Mucosa of descending colon (tissue), 3 donors: Measurements from ENCODE around the gene PITPNC1. TPM values are rescaled to one million over a fixed set of nuclear protein-coding genes. Genes with fewer than 3 reads are reported as not detected.

Source experiments
- ATAC-seq: fragments of 200-7000 bp; cut with Tn5 transposase; one replicate; pipeline ENCODE4 v1.9.1; 2020; ENCODE audit warnings: mild to moderate bottlenecking, moderate library complexity
- DNase-seq, 3 donors: peaks; one replicate each; pipeline ENCODE4 v3.0.0-alpha.2; 2020
- H3K36me3 ChIP-seq: fragments of 200-600 bp; one replicate; pipeline ENCODE4 v1.8.0; 2021; ENCODE audit warnings: low read depth, mild to moderate bottlenecking
- H3K4me1 ChIP-seq: fragments of 200-600 bp; one replicate; pipeline ENCODE4 v1.8.0; 2021; ENCODE audit warnings: low read depth, mild to moderate bottlenecking
- H3K4me3 ChIP-seq: fragments of 200-600 bp; one replicate; pipeline ENCODE4 v1.8.0; 2021; ENCODE audit warnings: mild to moderate bottlenecking
- H3K9me3 ChIP-seq: fragments of 200-600 bp; one replicate; pipeline ENCODE4 v1.8.0; 2021; ENCODE audit warnings: mild to moderate bottlenecking
- CTCF ChIP-seq: fragments of 200-600 bp; IDR thresholded peaks from one replicate; pipeline ENCODE4 v1.8.0; 2022; ENCODE audit warnings: antibody characterized with exemption, mild to moderate bottlenecking
- intact Hi-C, 2 donors: fragments of 100-400 bp; cut with DNase I in 1 of 2; cut with micrococcal nuclease in 1 of 2; formaldehyde crosslinking; loops; one replicate each; pipeline versions ENCODE4 v1.11.0 to v1.11.1; 2022; cut with DNase I, micrococcal nuclease
- total RNA-seq, 3 donors: library from RNA; stranded (reverse); fragmentation: NEBNext Ultra II Directional in 2 of 3; extraction: Animal tissue kit (Norgen Biotek cat#: 25700) in 2 of 3; gene quantifications; one replicate each; pipeline versions ENCODE4 v1.2.1 to v1.2.4, GENCODE V29; 2021 to 2023
- donor health status: DM: no; HTN: no; CAD: no; lungs with moderate emphysema.
- donor health status: DM: no; HTN: no; CAD: no.
- donor health status: DM: no; HTN: yes; CAD: no.

PITPNC1 gene
- total RNA-seq, 3 donors from 2014 or later, result 10.7 to 11.4 (median 10.9) TPM

- Histone ChIP-seq H3K4me1 (no peaks in the 10 kb centered on the region), H3K36me3 (no peaks in the 10 kb centered on the region), H3K9me3 (no peaks in the 10 kb centered on the region), H3K4me3 (no peak overlapping the region)
- intact Hi-C loops, result no loop called here
- DNase-seq, result no peak
- TF ChIP-seq CTCF, result no peak
- ATAC-seq, result no peak
Observed at GRCh38 chr17:67601897-67602296, 224.8 kb downstream of the PITPNC1 start.

- no peak for ATAC-seq
- Histone ChIP-seq H3K4me1 (no peaks in the 10 kb centered on the region), H3K9me3 (no peaks in the 10 kb centered on the region), H3K36me3 (no peaks in the 10 kb centered on the region), H3K4me3 (no peak overlapping the region)
- intact Hi-C loops, result no loop called here
- TF ChIP-seq CTCF, result no peak
- DNase-seq, result no peak
Observed at GRCh38 chr17:67602444-67602843, 225.4 kb downstream of the PITPNC1 start.

- intact Hi-C loops, result no loop called here
- ATAC-seq, result peak; percentile 73
- no peaks in the 10 kb centered on the region for H3K9me3 ChIP-seq
- TF ChIP-seq CTCF, result no peak
- H3K4me3 ChIP-seq, result no peak overlapping the region
- DNase-seq, result peak in 1 of 3 donors; percentile 41
- H3K4me1 ChIP-seq, result no peaks in the 10 kb centered on the region
- no peaks in the 10 kb centered on the region for H3K36me3 ChIP-seq
Observed at GRCh38 chr17:67602974-67603373, 225.9 kb downstream of the PITPNC1 start.

- DNase-seq, result no peak
- ATAC-seq, result no peak
- TF ChIP-seq CTCF, result no peak
Observed at GRCh38 chr17:67605256-67605912, 228.3 kb downstream of the PITPNC1 start.

GRCh38 chr17:67606471-67606870 lies 229.4 kb downstream of the PITPNC1 start:
- Histone ChIP-seq H3K36me3 (no peaks in the 10 kb centered on the region), H3K4me3 (no peak overlapping the region), H3K4me1 (no peaks in the 10 kb centered on the region), H3K9me3 (no peaks in the 10 kb centered on the region)
- no peak for TF ChIP-seq CTCF
- ATAC-seq, result no peak
- peak in 1 of 3 donors; percentile 64 for DNase-seq
- intact Hi-C loops, result no loop called here

More at GRCh38 chr17:67605256-67605912, 228.3 kb downstream of the PITPNC1 start:
- H3K4me3 ChIP-seq, result no peak overlapping the region
- no peaks in the 10 kb centered on the region for H3K9me3 ChIP-seq
- H3K36me3 ChIP-seq, result no peaks in the 10 kb centered on the region
- no peaks in the 10 kb centered on the region for H3K4me1 ChIP-seq
- intact Hi-C loops, result no loop called here
